HK-2 (cell line): Measurements from ENCODE around the gene C1orf87.

ENCODE experiments used
- DNase-seq: peaks from one replicate; pipeline ENCODE4 v3.0.0-alpha.2; 2018; ENCODE audit not compliant: unreplicated experiment

C1orf87 gene

GRCh38 chr1:60059468-60059867 lies 14.1 kb downstream of the C1orf87 start:
- DNase-seq = no peak

- DNase-seq = no peak
These were observed 18.2 kb downstream of the C1orf87 start for GRCh38 chr1:60055336-60055735.

DNA sequence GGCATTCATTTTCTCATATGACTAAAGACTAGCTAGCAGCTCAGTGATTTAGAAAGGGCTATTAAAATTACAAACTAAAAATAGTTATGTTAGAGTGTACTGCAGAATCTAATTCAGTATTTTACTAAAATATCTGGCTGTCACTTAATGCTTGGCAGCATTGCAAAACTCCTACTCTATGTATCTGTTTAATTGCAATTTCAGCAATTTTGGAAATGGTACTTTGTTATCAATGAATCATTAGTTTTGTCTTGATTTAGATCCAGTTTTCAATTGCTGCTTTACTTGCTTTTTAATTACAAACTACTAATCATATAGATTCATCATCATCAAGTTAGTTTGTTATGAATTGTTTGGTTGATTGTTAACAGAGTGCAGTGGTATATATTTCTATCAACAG lies 19.2 kb downstream of the C1orf87 start:
- no peak for DNase-seq

GRCh38 chr1:60052601-60053000 lies 21.0 kb downstream of the C1orf87 start:
- DNase-seq = no peak

DNA sequence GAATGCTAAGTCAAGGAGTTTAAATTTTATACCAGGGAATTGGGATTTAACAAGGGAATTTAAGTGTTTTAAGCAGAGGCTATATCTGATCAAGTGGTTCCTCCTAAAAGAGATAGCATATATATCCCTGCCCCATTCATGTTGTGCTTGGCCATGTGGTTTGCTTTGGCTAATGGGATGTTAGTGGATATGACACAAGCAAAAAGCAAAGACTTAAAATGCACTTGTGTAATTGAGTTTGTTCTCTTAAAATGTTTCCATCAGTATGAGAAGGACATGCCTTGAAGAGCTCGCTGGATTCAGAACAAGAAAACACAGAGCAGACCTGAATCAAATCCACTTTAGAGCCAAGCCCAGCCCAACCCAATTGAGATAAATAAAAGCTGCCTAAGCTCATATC lies 22.4 kb downstream of the C1orf87 start:
- no peak for DNase-seq

- no peak for DNase-seq
These were observed 24.4 kb downstream of the C1orf87 start for GRCh38 chr1:60049188-60049587.

- DNase-seq = no peak
These were observed 28.7 kb downstream of the C1orf87 start for GRCh38 chr1:60044881-60045280.

GRCh38 chr1:60041783-60042182 lies 31.8 kb downstream of the C1orf87 start:
- no peak for DNase-seq

GRCh38 chr1:60037669-60038068 lies 35.9 kb downstream of the C1orf87 start:
- no peak for DNase-seq

DNA sequence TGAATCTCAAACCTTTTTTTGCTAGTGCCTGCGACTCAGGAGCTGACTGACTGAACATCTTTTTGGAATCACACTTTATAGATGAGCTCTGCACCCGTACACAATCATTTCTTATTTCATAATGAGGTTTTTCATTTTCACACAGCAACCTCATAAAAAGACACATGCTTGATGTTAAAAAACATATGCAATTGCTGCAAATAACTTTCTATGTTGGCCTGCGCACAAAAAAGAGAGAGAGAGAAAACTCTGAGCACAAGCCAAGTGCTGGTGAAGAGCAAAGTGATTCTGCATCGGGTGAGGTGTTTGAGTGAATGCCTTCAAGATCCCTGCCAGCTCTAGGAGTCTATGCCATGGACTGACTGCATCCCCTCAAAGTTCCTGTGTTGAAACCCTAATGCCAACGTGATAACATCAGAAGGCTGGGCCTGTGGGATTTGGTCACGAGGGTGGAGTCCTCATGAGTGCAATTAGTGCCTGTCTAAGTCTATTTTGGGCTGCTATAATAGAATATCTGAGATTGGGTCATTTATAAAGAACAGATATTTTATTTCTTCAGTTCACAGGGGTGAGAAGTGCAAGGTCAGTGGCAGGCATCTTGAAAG lies 36.6 kb downstream of the C1orf87 start:
- DNase-seq = no peak

- no peak for DNase-seq
These were observed 37.6 kb downstream of the C1orf87 start for GRCh38 chr1:60035921-60036320.

DNA sequence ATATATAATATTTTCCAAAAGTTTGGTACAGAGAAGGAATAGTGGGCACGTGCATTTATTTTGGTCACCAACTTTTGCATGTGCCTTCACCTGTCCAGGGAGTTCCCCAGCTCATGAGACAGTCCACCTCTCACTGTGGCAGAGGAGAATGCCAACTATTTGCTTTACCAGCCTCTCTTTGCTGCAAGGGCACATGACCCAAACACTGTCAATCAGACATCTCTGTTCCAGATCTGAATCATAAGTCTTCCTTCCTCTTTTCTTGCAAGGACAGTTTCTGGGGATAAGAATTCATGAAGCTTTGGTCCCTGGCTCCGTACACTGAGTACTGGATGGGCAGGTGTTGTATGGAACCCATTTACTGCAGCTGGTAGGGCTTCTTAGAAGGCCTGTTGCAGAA lies 38.6 kb downstream of the C1orf87 start:
- no peak for DNase-seq

DNA sequence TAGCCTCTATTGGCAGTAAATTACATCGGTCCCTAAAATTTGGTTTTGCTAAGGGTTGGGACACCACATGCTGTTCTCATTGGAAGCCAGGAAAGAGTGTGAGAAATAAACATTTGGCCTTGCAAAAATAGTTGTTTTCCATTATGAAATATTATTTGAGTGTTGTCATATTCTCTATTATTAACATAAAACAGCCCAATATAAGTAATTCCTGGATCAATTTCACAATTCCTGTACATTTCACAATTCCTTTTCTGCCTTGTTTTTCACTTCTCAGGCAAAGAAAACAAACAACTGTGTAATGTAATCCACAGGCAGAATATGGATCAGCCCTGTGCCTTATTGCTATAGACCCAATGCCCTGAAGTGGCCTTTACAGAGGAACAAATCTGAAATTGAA lies 40.5 kb downstream of the C1orf87 start:
- DNase-seq = no peak

DNA sequence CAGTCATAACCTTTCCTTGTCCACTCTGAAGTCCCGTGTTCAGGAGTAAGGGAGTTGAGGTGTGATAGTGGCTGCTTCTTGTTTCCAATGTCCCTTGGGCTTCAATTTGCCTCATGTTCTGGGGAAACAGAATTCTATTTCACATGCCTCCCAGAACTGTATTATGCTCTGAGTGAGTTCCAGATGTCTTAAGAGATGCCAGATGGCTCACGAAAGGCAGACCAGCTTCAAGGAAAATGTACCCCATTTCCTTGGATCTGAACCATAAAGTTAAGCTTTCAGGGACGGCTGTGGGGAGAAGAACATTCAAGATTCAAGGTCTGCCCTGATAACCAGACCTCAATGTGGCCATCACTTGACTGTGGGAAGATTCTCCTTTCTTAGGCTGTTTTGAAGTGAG lies 42.4 kb downstream of the C1orf87 start:
- DNase-seq = no peak

DNA sequence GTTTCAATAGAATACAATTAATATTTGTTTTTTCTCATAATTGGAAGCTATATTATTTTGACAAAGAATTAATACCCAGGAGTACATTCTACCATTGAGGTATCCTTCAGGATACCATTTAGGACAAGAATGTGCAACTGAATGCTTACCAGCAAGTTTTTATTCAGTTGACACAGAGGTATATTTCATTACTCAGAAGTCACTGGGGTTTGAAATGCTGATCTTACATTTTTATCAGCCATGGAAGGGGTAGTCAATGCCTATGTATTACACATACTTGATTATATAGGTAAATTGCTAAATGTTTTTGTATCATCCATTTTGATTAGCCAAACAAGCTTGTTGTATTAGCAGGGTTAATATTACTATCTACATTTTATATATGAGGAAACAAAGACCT lies 48.0 kb downstream of the C1orf87 start:
- no peak for DNase-seq

- DNase-seq = no peak
These were observed 55.9 kb downstream of the C1orf87 start for GRCh38 chr1:60017508-60018205.

DNA sequence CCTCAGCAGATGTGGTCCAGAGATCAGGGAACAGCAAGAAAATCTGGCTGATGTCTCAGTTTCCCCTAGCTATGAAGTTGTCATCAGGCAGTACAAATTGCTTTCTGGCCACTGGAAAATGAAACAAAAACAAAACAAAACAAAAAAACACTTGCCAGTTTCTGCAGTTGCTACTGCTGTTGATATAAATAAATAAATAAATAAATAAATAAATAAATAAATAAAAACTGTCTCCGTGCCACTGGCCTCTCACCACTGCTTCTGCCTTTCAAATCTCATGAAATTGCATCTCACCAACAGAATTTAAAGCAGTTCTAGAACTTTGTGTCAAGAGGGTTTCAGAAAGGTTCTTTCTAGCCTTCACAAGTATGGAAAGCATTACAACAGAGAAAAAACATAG lies 62.9 kb downstream of the C1orf87 start:
- DNase-seq = no peak

DNA sequence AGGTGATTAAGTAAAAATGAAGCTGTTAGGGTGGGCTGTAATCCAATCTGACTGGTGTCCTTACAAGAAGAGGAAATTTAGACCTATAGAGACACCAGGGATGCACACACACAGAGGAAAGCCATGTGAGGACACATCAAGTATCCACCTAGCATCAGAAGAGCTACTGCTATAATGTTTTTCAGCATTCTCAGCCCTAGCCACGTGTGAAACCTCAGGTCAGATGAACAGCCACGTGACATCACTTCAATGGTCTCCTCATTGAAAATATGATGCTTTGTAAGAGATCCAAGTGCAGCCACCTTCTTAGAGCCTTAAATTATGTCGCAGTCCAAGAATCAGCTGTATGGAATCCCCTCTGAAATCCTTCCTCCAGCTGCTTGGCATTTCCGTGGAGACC lies 65.1 kb downstream of the C1orf87 start:
- DNase-seq = no peak

DNA sequence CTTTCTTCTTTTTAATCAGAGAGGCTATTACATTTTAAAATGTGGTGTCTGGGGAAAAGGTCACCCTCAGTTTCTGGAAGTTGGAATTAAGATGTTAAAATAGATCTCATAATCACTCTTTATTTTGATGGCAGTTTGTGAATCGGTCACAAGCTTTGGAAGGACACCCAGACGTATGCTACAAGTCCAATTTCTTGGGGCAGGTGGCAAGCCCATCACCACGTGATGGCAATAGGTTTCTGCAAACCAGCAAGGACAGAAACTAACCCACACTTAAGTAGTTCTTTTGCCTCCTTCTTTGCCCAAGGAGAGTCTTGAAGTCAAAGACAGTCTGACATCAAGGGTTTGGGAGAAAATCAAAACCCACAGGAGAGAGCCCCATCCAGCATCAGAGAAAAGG lies 72.9 kb downstream of the C1orf87 start:
- no peak for DNase-seq

DNA sequence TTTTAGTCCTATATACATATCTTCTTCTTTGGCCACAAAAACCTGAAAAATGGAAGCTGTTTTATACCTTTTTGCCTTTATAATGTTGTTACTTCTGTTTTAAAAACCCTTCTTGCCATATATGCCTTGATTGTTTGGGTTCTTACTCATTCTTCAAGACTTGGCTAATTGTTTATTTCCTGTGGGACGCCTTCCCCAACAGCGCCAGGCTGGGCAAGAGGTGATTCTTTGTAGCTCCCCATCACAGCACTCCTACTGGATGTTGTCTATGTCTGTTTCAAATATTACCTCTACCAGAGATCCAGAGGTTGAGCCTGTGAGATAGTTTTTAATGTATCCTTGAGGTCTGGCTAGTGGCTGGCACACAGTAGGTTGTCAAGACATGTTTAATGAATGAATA lies 73.8 kb downstream of the C1orf87 start:
- no peak for DNase-seq

DNA sequence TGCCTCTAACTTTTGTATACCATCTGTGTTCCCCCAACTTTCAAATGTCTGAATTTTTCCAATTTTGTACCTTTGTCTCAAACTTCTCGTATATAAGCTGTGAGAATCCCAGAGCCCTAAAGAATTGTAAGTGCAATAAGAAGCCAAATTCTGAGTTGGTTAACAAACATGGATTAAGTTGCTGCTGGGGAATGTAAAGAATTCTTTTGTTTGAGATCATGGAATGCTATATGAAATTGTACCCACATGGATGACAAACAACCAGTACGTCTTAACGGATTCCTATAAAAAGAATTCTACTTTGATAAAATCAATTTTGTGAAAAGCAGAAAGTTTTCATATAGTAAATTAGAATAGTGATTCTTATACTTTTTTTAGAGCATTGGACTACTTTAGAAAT lies 74.6 kb downstream of the C1orf87 start:
- no peak for DNase-seq

GRCh38 chr1:59997479-59998115 lies 76.0 kb downstream of the C1orf87 start:
- DNase-seq = no peak
